GM18519 (cell line): ENCODE data around the gene YY1.
A peak's percentile ranks its signal among the peaks of the same experiment; 100 is the strongest.
"Not testable (repeated sequence)": the region's sequence is repeated elsewhere in the genome, so short reads cannot be mapped to it uniquely, and the experiment has no call there.

Experiments
- ATAC-seq: cut with Tn5 transposase; IDR thresholded peaks from one replicate; pipeline ENCODE4 v1.9.1; 2021; ENCODE audit warnings: mild to moderate bottlenecking, moderate library complexity; ENCODE audit not compliant: unreplicated experiment, low FRiP score

The YY1 gene

GRCh38 chr14:100294213-100294962 is 55.4 kb downstream of the YY1 start:
- no peak for ATAC-seq

GRCh38 chr14:100294963-100295330 is 56.0 kb downstream of the YY1 start:
- ATAC-seq, result no peak

GRCh38 chr14:100295376-100296105 is 56.6 kb downstream of the YY1 start:
- no peak for ATAC-seq

DNA sequence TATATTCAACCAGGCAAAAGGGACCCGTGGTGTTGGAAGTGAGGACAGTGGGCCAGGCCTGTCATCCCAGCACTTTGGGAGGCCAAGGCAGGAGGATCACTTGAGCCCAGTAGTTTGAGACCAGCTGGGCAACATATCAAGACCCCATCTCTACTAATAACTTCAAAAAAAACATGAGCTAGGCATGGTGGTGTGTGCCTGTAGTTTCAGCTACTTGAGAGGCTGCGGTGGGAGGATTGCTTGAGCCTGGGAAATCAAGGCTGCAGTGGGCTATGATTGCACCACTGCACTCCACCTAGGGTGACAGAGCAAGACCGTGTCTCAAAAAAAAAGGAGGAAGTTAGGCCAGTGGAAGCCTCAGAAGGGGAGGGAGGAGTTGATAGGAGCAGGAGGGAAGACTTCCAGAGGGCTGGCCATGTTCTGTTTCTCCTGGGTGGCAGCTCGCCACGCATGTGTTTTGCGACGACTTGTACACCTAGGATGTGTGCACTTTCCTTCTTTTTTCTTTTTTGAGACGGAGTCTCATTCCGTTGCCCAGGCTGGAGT is 57.2 kb downstream of the YY1 start:
- ATAC-seq, result no peak

GRCh38 chr14:100296729-100297128 is 57.8 kb downstream of the YY1 start:
- ATAC-seq, result not testable (repeated sequence)

GRCh38 chr14:100297320-100298300 is 58.7 kb downstream of the YY1 start:
- peak; percentile 75 for ATAC-seq

DNA sequence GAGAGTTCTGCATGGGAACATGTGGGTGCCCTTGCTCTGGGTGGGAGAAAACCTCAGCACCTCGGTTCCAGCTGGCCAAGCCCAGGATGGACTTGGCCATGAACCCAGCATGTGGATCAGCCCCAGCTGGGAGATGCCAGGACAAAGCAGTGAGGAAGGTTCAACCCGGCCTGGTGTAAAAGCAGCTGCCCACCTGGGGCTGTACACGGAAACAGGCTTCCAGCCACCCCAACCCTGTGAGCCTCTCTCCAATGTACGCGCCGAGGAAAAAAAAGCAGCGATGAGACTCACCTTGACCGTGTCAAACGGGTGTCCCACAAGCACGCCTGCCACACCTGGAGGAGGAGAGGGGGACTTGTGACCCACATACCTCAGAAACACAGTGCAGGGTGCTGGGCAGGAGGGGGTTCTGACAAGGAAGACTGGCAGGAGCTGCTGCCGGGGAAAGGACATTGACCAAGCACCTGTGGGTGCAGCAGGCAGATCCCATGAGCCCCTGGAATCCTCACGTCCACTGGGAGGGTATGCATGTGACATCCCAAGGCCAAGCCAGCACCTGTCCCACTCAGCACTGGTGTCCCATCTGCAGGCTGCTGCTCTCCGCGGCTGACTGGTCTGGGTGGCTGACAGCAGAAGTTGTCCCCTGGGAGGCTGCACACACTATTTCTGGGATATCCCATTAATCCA is 59.8 kb downstream of the YY1 start:
- ATAC-seq, result no peak

- ATAC-seq, result no peak
These were observed 60.3 kb downstream of the YY1 start for GRCh38 chr14:100299238-100299560.

DNA sequence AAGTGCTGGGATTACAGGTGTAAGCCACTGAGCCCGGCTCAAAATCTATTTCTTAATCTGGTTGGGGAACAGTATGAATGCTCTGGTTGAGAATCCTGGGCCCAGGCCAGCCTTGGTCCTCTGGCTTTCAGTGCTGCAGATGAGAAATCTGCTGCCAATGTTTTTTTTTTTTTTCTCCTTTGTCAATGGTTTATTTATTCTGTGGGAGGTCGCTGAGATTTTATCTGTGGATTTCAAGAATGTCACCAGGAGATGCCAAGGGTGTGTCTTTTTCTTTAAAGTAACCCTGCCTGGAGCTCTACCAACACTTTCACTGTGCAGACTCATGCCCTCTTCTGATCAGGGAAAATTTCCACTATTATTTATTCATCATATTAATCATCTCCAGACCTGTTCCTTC is 63.7 kb downstream of the YY1 start:
- ATAC-seq, result no peak

DNA sequence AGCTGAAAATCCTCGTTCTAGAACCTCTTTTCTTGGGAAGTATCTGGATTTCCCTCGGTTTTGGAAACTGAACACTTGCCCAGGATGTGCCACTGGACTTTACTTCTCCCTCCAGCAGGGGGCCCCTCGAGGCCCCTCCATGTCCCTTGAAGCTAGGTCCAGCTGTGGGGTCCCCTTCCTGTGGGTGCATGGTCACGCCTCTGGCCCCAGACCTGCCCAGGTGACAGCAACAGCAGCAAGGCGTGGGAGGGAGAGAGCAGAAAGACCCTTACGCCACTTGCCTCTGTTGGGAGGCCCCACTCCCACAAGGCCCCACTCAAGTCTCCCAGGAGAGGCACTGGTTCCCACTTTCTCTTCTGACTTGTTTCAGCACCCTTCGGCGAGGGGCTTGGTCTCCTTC is 64.2 kb downstream of the YY1 start:
- ATAC-seq, result no peak

- no peak for ATAC-seq
These were observed 65.0 kb downstream of the YY1 start for GRCh38 chr14:100303925-100304324.

DNA sequence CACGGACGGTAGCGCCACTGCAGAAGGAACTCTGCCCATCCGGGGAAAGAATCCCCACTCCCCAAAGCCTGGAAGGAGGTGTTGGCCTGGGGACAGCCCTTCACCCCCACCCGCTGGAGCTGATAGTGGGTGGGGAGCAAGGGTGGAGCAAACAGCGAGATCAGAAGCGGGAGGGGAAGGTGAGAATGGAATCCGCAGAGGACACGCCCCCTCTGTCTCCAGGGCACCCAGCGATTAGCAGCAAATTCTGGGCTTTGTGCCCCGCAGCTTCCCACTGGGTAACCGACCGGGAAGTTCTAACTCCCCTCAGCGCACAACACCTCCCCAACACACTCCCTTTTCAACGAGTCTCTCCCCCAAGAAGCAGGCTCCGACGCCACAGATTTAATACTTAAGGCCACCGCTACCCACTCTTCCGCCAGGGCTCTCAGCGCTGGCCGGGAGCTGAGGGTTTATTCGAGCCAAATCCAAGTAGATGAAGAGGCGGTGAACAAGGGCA is 65.9 kb downstream of the YY1 start:
- no peak for ATAC-seq

GRCh38 chr14:100305324-100306100 is 66.6 kb downstream of the YY1 start:
- no peak for ATAC-seq

GRCh38 chr14:100306101-100306997 is 67.4 kb downstream of the YY1 start, which contains the start of gene SLC25A29:
Gene SLC25A29 (minus strand): TSS chr14:100306444. CDS start chr14:100306232, 212 bp downstream.
- ATAC-seq, result peak; percentile 78

- no peak for ATAC-seq
These were observed 68.2 kb downstream of the YY1 start for GRCh38 chr14:100306998-100307765.

- ATAC-seq, result no peak
These were observed 69.0 kb downstream of the YY1 start for GRCh38 chr14:100307766-100308426.

DNA sequence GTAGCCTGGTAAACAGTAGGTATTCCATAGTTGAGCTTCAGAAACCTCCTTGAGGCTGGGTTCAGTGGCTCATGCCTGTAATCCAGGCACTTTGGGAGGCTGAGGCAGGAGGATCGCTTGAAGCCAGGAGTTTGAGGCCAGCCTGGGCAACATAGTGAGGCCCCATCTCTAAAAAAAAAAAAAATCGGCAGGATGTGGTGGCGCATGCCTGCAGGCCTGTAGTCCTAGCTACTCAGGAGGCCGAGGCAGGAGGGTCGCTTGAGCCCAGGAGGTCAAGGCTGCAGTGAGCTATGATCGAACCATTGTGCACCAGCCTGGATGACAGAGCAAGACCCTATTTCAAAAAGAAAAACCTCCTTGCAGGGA is 69.5 kb downstream of the YY1 start:
- ATAC-seq, result not testable (repeated sequence)
